GM12892 (cell line): ENCODE measurements around the gene SNX6.
"Not testable (repeated sequence)": the region's sequence is repeated elsewhere in the genome, so short reads cannot be mapped to it uniquely, and the experiment has no call there.

Experiments
- DNase-seq: peaks from one replicate; pipeline ENCODE4 v3.0.0; 2011; ENCODE audit not compliant: insufficient read length
- FAIRE-seq: peaks from 2 replicates; lab custom pipeline; 2011; peaks lifted over from hg19 to GRCh38; lab: Jason Lieb, UNC
- POLR2A ChIP-seq: IDR thresholded peaks from 2 replicates; pipeline ENCODE4 v1.6.1; 2011; ENCODE audit warnings: low read depth, low read length, control low read depth
- POLR2AphosphoS5 ChIP-seq: IDR thresholded peaks from 2 replicates; pipeline ENCODE4 v1.6.1; 2011; ENCODE audit warnings: low read depth, low read length, control low read depth
- TAF1 ChIP-seq: IDR thresholded peaks from 2 replicates; pipeline ENCODE4 v1.6.1; 2011; ENCODE audit warnings: low read depth, mild to moderate bottlenecking, control low read depth, low read length, borderline replicate concordance

Gene SNX6

GRCh38 chr14:34596891-34597290, 33.1 kb downstream of the SNX6 start:
- TF ChIP-seq POLR2AphosphoS5, result no peak
- no peak for TF ChIP-seq TAF1
- TF ChIP-seq POLR2A, result no peak
- FAIRE-seq, result no peak

DNA sequence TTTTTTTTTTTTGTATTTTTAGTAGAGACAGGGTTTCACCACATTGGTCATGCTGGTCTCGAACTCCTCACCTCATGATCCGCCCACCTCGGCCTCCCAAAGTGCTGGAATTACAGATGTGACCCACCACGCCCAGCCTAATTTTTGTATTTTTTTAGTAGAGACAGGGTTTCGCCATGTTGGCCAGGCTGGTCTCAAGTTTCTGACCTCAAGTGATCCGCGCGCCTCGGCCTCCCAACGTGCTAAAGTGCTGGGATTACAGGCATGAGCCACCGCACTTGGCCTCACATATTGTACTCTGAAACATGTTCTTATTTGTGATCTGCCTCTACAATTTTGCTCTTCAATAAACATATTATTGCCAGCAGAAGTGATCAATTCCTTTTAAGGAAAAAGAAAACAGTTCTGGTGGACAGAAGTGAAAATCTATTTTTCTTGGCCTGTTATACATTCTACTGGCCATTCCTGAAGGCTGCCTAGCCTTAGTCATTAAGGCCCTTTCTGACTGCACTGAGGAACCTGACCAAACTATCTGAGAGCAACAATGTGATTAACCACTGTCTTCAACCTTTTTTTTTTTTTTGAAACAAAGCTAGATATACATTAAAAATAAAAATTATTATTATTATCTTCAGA, 36.1 kb downstream of the SNX6 start:
- FAIRE-seq, result no peak
- TF ChIP-seq POLR2AphosphoS5 (no peak), POLR2A (no peak), TAF1 (no peak)
- no peak for DNase-seq

More at GRCh38 chr14:34596891-34597290, 33.1 kb downstream of the SNX6 start:
- no peak for DNase-seq

GRCh38 chr14:34592623-34593022, 37.3 kb downstream of the SNX6 start:
- FAIRE-seq (no peak), DNase-seq (no peak)

DNA sequence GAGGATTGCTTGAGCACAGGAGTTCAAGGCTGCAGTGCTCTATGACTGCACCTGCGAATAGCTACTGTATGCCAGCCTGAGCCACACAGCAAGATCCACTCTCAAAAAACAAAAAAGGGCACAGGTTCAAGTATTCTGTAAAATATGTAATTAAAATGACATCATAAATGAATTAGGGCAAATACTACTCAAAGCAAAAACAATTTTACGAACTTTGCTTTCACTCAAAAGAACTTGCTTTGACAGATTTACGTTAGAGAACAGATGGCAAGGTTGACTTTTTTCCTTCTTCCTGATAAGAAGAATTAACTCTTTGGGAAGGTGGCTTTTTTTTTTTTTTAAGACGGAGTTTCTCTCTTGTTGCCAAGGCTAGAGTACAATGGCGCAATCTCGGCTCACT, 46.4 kb downstream of the SNX6 start:
- no peak for TF ChIP-seq POLR2AphosphoS5
- no peak for TF ChIP-seq POLR2A
- no peak for TF ChIP-seq TAF1
- no peak for FAIRE-seq

More at GRCh38 chr14:34592623-34593022, 37.3 kb downstream of the SNX6 start:
- TF ChIP-seq POLR2AphosphoS5 (no peak), TAF1 (no peak), POLR2A (no peak)

DNA sequence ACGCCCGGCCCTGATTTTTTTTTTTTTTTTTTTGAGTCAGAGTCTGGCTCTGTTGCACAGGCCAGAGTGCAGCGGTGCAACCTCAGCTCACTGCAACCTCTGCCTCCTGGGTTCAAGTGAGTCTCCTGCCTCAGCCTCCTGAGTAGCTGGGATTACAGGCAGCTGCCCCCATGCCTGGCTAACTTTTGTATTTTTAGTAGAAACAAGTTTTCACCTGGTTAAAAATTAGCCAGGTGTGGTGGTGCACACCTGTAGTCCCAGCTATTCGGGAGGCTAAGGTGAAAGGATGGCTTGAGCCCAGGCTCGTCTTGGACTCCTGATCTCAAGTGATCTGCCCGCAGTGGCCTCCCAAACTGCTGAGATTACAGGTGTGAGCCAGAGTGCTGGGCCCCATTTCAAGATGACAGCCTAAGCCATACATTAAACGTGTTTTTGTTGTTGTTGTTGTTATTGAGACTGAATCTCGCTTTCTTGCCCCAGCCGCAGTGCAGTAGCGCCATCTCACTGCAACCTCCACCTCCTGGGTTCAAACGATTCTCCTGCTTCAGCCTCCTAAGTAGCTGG, 47.7 kb downstream of the SNX6 start:
- no peak for FAIRE-seq
- DNase-seq, result no peak
- TF ChIP-seq POLR2A, result no peak
- TF ChIP-seq POLR2AphosphoS5, result no peak
- TF ChIP-seq TAF1, result no peak

More for the DNA sequence above, 46.4 kb downstream of the SNX6 start:
- no peak for DNase-seq

GRCh38 chr14:34580381-34580780, 49.6 kb downstream of the SNX6 start:
- TF ChIP-seq POLR2A (no peak), TAF1 (no peak), POLR2AphosphoS5 (no peak)
- DNase-seq, result no peak
- no peak for FAIRE-seq

DNA sequence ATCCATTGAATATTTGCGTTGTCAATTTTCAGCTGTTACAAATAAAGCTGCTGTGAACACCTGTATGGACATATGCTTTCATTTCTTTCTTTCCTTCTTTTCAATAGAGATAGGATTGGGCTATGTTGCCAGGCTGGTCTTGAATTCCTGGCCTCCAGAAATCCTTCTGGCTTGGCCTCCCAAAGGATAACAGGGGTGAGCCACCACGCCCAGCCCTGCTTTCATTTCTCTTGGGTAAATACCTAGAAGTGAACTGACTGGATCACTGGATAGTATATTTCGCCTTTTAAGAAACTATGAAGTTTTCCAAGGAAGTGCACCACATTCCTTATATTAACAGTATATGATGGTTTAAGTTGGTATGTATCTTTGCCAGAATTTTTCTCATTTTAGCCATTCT, 58.2 kb downstream of the SNX6 start:
- FAIRE-seq, result no peak
- DNase-seq, result no peak
- no peak for TF ChIP-seq TAF1
- no peak for TF ChIP-seq POLR2AphosphoS5
- TF ChIP-seq POLR2A, result no peak

DNA sequence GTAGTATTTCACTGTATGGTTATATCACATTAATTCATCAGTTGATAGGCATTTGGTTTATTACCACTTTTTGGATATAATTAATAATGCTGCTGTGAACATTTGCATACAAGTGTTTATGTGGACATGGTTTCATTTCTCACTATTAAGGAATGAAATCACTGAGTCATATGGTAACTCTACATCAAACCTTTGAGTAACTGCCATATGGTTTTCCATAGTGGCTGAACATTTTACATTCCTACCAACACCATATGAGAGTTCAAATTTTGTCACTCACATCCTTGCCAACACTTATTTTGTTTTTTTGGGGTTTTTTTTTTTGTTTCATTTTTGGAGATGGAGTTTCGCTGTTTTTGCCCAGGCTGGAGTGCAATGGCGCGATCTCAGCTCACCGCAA, 60.2 kb downstream of the SNX6 start:
- TF ChIP-seq TAF1 (no peak), POLR2A (no peak), POLR2AphosphoS5 (no peak)
- FAIRE-seq (no peak), DNase-seq (no peak)

- TF ChIP-seq TAF1 (no peak), POLR2A (no peak), POLR2AphosphoS5 (no peak)
- DNase-seq (no peak), FAIRE-seq (no peak)
Measured at GRCh38 chr14:34568803-34569202, 61.1 kb downstream of the SNX6 start.

DNA sequence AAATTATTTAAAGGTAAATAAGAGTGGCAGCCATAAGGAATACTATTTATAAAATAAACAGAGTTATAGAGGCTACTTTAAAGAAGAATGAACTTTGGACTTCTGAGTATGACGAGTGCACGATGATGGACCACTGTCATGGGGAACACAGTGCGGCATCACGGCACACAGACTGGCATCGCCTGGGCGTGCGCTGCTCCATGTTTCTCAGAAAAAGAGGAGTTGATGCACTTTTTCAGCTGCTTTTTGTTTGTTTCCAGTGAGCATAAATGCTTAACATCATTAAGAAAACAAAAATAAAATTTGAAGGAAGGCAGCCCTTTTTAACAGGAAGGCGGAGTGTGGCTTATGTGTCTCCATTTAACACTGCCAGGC, 67.2 kb downstream of the SNX6 start:
- TF ChIP-seq TAF1 (no peak), POLR2AphosphoS5 (no peak), POLR2A (no peak)
- FAIRE-seq, result no peak

GRCh38 chr14:34562037-34562775, 67.7 kb downstream of the SNX6 start:
- FAIRE-seq, DNase-seq: not testable (repeated sequence)

More for the DNA sequence above, 67.2 kb downstream of the SNX6 start:
- DNase-seq, result no peak

GRCh38 chr14:34556498-34556829, 73.5 kb downstream of the SNX6 start:
- DNase-seq, FAIRE-seq: not testable (repeated sequence)

DNA sequence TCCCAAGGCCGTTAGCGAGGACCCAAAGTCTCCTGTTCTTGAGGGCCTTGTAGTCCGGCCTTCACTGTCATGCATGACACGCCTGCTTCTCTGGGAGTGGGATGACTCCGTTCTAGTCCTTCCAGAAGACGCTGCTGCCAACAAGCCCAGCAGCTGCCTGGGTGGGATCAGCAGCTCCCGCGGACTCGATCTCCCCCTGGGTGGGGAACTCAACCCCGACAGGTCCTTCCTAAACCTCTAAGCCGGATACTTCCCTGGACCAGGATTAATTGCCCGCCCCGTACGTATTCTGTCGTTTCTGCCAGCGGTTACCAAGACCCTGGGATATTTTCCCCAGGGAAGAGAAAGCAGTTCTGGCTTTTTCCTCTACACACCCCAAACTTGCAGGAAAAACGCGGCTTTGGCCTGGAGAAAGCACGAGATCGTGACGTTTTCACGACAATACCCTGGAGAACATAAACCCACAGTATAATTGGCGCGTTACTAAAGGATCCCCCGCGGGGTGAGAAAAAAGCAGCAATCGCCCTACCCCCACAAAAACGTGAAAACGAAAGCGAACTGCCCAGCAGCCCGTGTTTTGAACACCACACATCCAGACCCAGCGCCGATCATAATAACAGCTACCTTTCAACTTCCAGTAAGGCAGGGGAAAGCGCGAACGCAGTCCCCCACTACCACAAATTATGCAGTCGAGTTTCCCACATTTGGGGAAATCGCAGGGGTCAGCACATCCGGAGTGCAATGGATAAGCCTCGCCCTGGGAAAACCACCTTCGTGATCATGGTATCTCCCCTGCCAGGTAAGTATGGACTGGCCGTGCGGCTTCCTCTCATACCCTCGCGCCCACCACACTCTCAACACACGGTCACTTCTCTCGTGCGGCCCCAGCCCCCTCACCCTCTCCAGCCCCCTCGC, 74.1 kb downstream of the SNX6 start:
- not testable (repeated sequence) for DNase-seq
- FAIRE-seq, result peak; percentile 86
